ENCODE measurements around the gene THTPA.

DNA sequence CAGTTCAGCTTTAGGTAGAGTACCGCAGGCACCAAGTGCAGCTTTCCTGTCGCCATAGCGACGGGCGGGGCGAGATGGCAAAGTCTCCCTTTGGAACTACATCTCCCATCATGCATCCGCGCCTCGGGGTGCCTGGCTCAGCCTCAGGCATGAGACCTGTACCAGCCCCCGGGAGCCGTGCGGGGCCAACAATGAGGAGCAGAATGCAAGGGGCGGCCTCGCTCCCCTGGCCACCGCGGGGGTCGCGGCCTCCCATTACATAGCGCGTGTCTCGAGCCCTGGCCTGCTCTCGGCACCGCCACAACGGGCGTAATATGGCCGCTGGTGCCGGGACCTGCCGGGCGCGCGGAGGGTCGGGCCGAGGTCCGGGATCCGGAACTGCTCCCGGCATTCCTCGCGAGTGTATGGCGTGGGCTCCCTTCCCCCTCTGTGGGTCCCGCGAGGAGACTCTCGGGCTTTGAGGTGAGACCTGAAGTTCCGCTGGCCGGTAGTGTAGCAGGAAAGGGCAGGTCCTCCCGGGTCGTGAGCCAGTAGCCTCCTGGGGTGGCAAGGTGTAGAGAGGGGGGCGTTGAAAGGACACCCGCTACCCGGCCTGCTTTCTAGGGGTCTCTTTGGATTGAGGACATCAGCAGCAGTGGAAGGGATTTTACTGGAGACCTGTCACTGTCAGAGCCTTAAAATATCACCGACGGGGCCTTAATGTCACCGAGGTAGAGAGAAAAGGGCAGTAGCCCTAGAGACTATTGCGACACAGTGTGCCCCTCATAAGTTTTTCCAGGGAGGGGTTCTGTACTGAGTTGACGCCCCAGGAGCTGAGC lies at the start of gene THTPA:
- TF ChIP-seq, protein P1, sequence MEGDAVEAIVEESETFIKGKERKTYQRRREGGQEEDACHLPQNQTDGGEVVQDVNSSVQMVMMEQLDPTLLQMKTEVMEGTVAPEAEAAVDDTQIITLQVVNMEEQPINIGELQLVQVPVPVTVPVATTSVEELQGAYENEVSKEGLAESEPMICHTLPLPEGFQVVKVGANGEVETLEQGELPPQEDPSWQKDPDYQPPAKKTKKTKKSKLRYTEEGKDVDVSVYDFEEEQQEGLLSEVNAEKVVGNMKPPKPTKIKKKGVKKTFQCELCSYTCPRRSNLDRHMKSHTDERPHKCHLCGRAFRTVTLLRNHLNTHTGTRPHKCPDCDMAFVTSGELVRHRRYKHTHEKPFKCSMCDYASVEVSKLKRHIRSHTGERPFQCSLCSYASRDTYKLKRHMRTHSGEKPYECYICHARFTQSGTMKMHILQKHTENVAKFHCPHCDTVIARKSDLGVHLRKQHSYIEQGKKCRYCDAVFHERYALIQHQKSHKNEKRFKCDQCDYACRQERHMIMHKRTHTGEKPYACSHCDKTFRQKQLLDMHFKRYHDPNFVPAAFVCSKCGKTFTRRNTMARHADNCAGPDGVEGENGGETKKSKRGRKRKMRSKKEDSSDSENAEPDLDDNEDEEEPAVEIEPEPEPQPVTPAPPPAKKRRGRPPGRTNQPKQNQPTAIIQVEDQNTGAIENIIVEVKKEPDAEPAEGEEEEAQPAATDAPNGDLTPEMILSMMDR (conservative IDR thresholded peaks at IDR 0.05): no peak
- no peak for TF ChIP-seq EZH2 (IDR thresholded peaks at IDR 0.05; ENCODE audit: low read depth)
